ENCODE measurements around the gene DDX1.

- TF ChIP-seq CTCF (IDR thresholded peaks at IDR 0.05; ENCODE audit: insufficient read depth, low read length) (no peak), POLR2AphosphoS5 (IDR thresholded peaks at IDR 0.05; ENCODE audit: low read depth) (no peak)
- TF ChIP-seq, protein P1, sequence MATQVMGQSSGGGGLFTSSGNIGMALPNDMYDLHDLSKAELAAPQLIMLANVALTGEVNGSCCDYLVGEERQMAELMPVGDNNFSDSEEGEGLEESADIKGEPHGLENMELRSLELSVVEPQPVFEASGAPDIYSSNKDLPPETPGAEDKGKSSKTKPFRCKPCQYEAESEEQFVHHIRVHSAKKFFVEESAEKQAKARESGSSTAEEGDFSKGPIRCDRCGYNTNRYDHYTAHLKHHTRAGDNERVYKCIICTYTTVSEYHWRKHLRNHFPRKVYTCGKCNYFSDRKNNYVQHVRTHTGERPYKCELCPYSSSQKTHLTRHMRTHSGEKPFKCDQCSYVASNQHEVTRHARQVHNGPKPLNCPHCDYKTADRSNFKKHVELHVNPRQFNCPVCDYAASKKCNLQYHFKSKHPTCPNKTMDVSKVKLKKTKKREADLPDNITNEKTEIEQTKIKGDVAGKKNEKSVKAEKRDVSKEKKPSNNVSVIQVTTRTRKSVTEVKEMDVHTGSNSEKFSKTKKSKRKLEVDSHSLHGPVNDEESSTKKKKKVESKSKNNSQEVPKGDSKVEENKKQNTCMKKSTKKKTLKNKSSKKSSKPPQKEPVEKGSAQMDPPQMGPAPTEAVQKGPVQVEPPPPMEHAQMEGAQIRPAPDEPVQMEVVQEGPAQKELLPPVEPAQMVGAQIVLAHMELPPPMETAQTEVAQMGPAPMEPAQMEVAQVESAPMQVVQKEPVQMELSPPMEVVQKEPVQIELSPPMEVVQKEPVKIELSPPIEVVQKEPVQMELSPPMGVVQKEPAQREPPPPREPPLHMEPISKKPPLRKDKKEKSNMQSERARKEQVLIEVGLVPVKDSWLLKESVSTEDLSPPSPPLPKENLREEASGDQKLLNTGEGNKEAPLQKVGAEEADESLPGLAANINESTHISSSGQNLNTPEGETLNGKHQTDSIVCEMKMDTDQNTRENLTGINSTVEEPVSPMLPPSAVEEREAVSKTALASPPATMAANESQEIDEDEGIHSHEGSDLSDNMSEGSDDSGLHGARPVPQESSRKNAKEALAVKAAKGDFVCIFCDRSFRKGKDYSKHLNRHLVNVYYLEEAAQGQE (IDR thresholded peaks at IDR 0.05; ENCODE audit: insufficient replicate concordance, low read depth): no peak
These were observed 45.2 kb upstream of the DDX1 start for GRCh38 chr2:15546297-15547098.

Measured in HL-60 (cell line).